SK-N-SH (cell line): ENCODE measurements around the gene ZNF491. TPM values are rescaled to one million over a fixed set of nuclear protein-coding genes. Genes with fewer than 3 reads are reported as not detected.

Source experiments
- FOXJ3 ChIP-seq: sonication (generic); formaldehyde crosslinking; IDR thresholded peaks from 2 replicates; pipeline ENCODE4 v1.5.1; 2020; ENCODE audit warnings: mild to moderate bottlenecking, missing genetic modification reagents
- RCOR1 ChIP-seq: fragments of 150-350 bp; IDR thresholded peaks from 2 replicates; pipeline ENCODE4 v1.6.1; 2017; ENCODE audit warnings: antibody characterized with exemption, low read length
- polyA plus RNA-seq, 3 experiments: library from polyadenylated mRNA; depleted of rRNA; stranded (reverse); fragments of >200 nt; gene quantifications; 2 replicates each; pipeline ENCODE4 v1.2.3, GENCODE V29; 2012
- TF ChIP-seq, protein P1 (sequence below): fragments of 150-350 bp; IDR thresholded peaks from 2 replicates; pipeline ENCODE4 v1.6.1; 2016; ENCODE audit warnings: mild to moderate bottlenecking, low read depth, low read length

The ZNF491 gene
- polyA plus RNA-seq, 1 of the 3 experiments (the other 2 are of a cell fraction), result 0.77 TPM

GRCh38 chr19:11856596-11857250 is 58.4 kb downstream of the ZNF491 start (continued):
- TF ChIP-seq FOXJ3 (CRISPR knock-in tag) (no peak), RCOR1 (no peak)
- TF ChIP-seq, protein P1, sequence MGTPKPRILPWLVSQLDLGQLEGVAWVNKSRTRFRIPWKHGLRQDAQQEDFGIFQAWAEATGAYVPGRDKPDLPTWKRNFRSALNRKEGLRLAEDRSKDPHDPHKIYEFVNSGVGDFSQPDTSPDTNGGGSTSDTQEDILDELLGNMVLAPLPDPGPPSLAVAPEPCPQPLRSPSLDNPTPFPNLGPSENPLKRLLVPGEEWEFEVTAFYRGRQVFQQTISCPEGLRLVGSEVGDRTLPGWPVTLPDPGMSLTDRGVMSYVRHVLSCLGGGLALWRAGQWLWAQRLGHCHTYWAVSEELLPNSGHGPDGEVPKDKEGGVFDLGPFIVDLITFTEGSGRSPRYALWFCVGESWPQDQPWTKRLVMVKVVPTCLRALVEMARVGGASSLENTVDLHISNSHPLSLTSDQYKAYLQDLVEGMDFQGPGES, result no peak

Other genes with a start within 250 kb of the ZNF491 start
- 139 and 157 TPM in 2 replicates for gene ELOF1, start 239.3 kb upstream of the ZNF491 start, polyA plus RNA-seq (2012; rRNA removed)
- gene ACP5, start 220.9 kb upstream of the ZNF491 start, polyA plus RNA-seq (2012; rRNA removed), result 0.87 and 1.6 TPM in 2 replicates
- gene ZNF627, start 201.0 kb upstream of the ZNF491 start, polyA plus RNA-seq (2012; rRNA removed), result 5.8 and 9.1 TPM in 2 replicates
- 1.5 and 2.2 TPM in 2 replicates for gene ZNF823, start 59.6 kb upstream of the ZNF491 start, polyA plus RNA-seq (2012; rRNA removed)
- gene ZNF441, start 31.5 kb upstream of the ZNF491 start, polyA plus RNA-seq (2012; rRNA removed), result 3.2 and 5.5 TPM in 2 replicates
- gene ZNF440, start 15.8 kb downstream of the ZNF491 start, polyA plus RNA-seq (2012; rRNA removed), result 2.0 and 2.5 TPM in 2 replicates
- gene ZNF439, start 50.2 kb downstream of the ZNF491 start, polyA plus RNA-seq (2012; rRNA removed), result 1.7 and 2.1 TPM in 2 replicates
- gene ZNF69, start 89.3 kb downstream of the ZNF491 start, polyA plus RNA-seq (2012; rRNA removed), result 0.58 and 0.65 TPM in 2 replicates
- 3.5 and 4.4 TPM in 2 replicates for gene ZNF700, start 126.6 kb downstream of the ZNF491 start, polyA plus RNA-seq (2012; rRNA removed)
- gene ZNF763, start 166.5 kb downstream of the ZNF491 start, polyA plus RNA-seq (2012; rRNA removed), result 0.55 and 0.72 TPM in 2 replicates
- 1.9 and 2.1 TPM in 2 replicates for gene ZNF433, start 237.2 kb downstream of the ZNF491 start, polyA plus RNA-seq (2012; rRNA removed)